ENCODE results near the gene SH2D1A. TPM values are rescaled to one million over a fixed set of nuclear protein-coding genes. Genes with fewer than 3 reads are reported as not detected.
A peak's percentile ranks its signal among the peaks of the same experiment; 100 is the strongest.

The SH2D1A gene
- total RNA-seq, 6 experiments from 2014 or later = 0.37 to 0.62 (median 0.51) TPM; not detected in 2

- WGBS (ENCODE audit: insufficient coverage, low coverage, low lambda C conversion rate, missing lambda C conversion rate) = 17% methylated on average over 1 of the region's 1 CpG
- intact Hi-C loops (cut with DNase I) = no loop called here
- no peak for ATAC-seq
Observed at GRCh38 chrX:124335598-124335997, 10.8 kb upstream of the SH2D1A start.

GRCh38 chrX:124337916-124338315 lies 8.4 kb upstream of the SH2D1A start:
- Histone ChIP-seq H3K27me3 (no peaks in the 10 kb centered on the region), H3K27ac (no peak overlapping the region), H3K36me3 (no peaks in the 10 kb centered on the region), H3K4me1 (no peaks in the 10 kb centered on the region), H3K9me3 (no peaks in the 10 kb centered on the region), H3K4me3 (no peak overlapping the region)
- TF ChIP-seq POLR2A (IDR thresholded peaks at IDR 0.05) = no peak
- no peak for TF ChIP-seq CTCF (IDR thresholded peaks at IDR 0.05)
- DNase-seq = no peak
- ATAC-seq = no peak
- 7% methylated on average over 1 of the region's 1 CpG for WGBS (ENCODE audit: insufficient coverage, low coverage, low lambda C conversion rate, missing lambda C conversion rate)
- intact Hi-C loops (cut with DNase I) = no loop called here

More at GRCh38 chrX:124335598-124335997, 10.8 kb upstream of the SH2D1A start:
- DNase-seq = no peak
- H3K4me3 ChIP-seq = no peak overlapping the region
- H3K4me1 ChIP-seq = no peaks in the 10 kb centered on the region
- H3K36me3 ChIP-seq = no peaks in the 10 kb centered on the region
- H3K27me3 ChIP-seq = no peaks in the 10 kb centered on the region
- no peaks in the 10 kb centered on the region for H3K9me3 ChIP-seq
- TF ChIP-seq CTCF (IDR thresholded peaks at IDR 0.05) (no peak), POLR2A (IDR thresholded peaks at IDR 0.05) (no peak)
- no peak overlapping the region for H3K27ac ChIP-seq

GRCh38 chrX:124338733-124339514 lies 7.4 kb upstream of the SH2D1A start:
- H3K4me3 ChIP-seq = no peak overlapping the region
- H3K36me3 ChIP-seq = no peaks in the 10 kb centered on the region
- no peak for TF ChIP-seq POLR2A (IDR thresholded peaks at IDR 0.05)
- TF ChIP-seq CTCF (IDR thresholded peaks at IDR 0.05) = no peak
- no peaks in the 10 kb centered on the region for H3K4me1 ChIP-seq
- peak in 1 of 4 donors; percentile 23 for ATAC-seq
- no peak for DNase-seq
- intact Hi-C loops (cut with DNase I) = no loop called here
- H3K9me3 ChIP-seq = no peaks in the 10 kb centered on the region
- WGBS (ENCODE audit: insufficient coverage, low coverage, low lambda C conversion rate, missing lambda C conversion rate) = 62% methylated on average over 6 of the region's 6 CpGs
- H3K27ac ChIP-seq = no peak overlapping the region
- no peaks in the 10 kb centered on the region for H3K27me3 ChIP-seq

GRCh38 chrX:124341396-124342132 lies 4.8 kb upstream of the SH2D1A start:
- ATAC-seq (no peak), DNase-seq (no peak)
- H3K27me3 ChIP-seq = no peaks in the 10 kb centered on the region
- no peak overlapping the region for H3K4me3 ChIP-seq
- TF ChIP-seq POLR2A (IDR thresholded peaks at IDR 0.05) = no peak
- TF ChIP-seq CTCF (IDR thresholded peaks at IDR 0.05) = no peak
- H3K27ac ChIP-seq = no peak overlapping the region
- intact Hi-C loops (cut with DNase I) = no loop called here
- no peaks in the 10 kb centered on the region for H3K9me3 ChIP-seq
- H3K4me1 ChIP-seq = no peaks in the 10 kb centered on the region
- no peaks in the 10 kb centered on the region for H3K36me3 ChIP-seq
- 39% methylated on average over 7 of the region's 7 CpGs for WGBS (ENCODE audit: insufficient coverage, low coverage, low lambda C conversion rate, missing lambda C conversion rate)

Measured in right lobe of liver (tissue), 6 donors.